ENCODE data around the gene LDB2.
"Not testable (repeated sequence)": the region's sequence is repeated elsewhere in the genome, so short reads cannot be mapped to it uniquely, and the experiment has no call there.

The LDB2 gene

DNA sequence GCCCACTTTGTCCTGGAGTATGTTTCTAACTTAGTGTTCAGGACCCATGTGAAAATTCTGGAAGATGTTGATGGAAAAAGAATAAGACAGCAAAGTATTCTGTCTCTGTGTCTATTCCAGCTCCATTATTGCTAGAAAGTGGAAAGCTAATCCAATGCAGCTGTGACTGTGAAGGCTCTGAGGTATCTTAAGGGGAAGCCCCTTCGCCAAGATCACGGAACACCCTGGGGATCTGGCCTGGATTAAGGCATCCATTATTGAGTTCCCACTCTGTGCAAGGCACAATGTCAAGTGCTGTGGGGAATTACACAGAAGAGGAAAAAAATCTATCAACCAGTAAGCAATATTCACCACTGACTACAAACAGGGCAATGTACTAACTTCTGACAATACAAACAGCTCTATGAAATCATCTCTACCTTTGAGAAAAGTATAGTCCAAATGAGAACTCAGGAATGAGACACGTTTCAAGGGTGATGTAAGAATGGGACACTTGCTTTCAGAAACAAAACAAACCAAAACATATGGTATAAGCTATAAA is 222.1 kb downstream of the LDB2 start:
- DNase-seq = no peak

DNA sequence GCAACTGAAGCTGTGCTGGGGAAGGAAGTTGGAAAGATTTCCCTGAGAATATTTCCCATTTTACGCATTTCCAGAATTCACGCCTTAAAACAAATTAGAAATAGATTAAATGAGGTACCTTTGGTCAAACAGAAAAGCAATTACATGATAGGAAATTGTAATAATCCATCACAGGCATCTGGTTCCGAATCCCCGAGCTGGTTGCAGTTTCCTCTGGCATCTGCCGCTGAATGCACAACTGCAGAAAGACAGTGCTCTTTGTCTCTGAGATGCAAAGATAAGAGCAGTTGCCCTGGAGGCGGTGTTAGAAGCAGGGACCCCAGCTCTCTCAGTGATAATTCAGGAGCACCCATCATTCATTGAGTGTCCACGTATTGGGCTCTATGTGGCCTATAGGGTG is 224.4 kb downstream of the LDB2 start:
- no peak for DNase-seq

DNA sequence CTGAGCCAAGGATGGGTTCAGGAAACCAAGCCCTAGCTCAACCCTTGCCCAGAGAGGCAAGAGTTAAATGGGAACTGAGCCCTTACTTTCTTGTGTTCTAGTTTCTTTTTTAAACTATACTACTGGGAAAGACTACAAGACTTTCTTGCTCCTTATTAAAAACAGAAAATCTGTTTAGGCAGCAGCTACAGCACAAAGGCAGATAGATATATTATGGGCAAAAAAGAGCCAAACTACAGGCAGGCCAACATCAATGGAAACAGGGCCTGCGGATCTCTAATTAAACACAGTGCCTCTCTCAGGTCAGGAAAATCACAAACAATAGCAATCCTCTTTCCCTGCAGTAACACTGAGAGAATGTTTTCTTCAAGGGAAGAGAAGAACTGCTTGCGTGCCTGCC is 226.0 kb downstream of the LDB2 start:
- DNase-seq = no peak

DNA sequence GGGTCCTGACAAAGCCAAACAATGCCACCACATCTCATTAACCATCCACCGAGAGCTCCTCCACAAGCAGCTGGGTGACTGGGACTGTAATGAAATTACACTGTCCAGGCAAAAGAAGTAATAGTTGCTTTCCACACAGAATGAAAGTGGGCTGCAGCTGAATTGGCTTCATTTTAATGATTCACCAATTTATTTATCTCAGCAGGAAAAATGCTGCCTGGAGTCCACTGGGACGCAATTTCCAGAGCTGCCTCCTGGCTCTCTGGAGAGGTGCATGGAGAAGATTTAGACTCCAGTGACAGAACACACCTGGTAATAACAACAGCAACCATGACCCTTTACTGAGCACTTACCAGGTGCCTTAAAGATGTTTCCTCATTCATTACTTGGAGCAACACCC is 226.7 kb downstream of the LDB2 start:
- DNase-seq = no peak

DNA sequence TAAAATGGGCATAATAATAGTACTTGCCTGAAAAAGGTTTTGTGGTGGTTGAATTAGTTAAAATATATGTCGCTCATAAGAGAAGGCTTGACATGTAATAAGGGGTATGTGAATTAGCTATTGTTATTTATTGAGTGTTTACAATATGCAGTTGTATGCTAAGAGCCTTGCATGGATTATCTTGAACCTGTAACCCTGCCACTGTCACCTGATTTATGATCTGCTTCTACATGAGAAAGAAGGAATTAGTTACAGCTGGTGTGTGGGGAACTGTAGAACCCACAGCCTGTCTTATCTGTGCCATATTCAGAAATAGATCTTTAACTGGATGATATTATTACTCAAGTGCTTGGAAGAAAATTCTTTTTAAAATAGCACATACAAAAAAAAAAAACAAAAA is 227.7 kb downstream of the LDB2 start:
- DNase-seq = no peak

DNA sequence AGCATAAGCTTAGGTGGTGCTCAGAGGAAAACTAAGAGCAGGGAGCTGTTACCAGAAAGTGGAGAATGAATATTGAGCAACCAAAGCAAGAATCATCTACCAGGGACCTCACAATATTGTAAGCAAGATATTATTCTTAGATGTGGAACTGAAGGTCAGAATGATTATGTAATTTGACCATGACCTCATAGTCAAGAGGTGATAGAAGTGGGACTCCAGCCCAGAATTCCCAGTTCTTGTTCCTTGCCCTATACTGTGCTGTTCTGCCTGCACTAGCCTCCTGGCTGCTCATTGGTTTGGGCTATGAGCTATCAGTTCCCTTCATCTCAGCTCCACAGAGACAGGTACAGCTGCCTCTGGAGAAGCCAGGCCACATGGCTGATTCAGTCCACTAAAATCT is 229.4 kb downstream of the LDB2 start:
- no peak for DNase-seq

DNA sequence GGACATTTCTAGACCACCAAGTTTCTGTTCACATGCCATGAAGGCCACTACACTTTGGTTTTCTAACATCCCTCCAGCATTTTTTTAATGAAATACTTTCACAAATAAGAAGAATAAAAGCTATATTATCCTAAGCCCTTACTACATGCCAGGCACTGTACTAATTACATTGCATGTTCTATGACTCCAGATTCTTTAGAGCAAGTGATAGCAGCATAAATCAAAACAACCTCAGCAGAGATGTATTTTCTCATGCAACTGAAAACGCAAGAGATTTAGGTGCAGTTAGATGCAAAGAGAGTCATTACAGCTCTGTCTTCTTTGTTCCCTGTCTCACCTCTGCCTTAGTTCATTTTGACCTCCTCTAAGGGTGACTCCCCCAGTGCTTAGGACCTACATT is 230.0 kb downstream of the LDB2 start:
- DNase-seq = no peak

DNA sequence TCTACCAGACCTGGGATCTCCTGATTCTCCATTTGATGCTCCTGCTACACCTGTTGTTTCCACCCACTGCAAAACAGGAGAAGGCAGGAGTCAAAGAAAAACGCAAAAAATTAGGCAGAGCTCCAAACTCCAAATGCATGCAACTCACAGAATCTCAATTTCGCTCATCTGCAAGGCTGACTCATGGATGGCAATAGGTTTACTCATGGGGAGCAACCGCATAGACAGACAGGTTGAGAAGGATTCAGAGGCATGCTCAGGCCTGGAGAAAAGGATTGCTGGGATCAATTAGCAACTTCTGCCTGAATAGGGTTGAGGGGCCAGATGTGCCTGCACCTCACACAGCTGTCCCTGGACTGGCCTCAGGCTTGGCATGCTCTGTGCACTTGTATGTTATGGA is 231.0 kb downstream of the LDB2 start:
- no peak for DNase-seq

DNA sequence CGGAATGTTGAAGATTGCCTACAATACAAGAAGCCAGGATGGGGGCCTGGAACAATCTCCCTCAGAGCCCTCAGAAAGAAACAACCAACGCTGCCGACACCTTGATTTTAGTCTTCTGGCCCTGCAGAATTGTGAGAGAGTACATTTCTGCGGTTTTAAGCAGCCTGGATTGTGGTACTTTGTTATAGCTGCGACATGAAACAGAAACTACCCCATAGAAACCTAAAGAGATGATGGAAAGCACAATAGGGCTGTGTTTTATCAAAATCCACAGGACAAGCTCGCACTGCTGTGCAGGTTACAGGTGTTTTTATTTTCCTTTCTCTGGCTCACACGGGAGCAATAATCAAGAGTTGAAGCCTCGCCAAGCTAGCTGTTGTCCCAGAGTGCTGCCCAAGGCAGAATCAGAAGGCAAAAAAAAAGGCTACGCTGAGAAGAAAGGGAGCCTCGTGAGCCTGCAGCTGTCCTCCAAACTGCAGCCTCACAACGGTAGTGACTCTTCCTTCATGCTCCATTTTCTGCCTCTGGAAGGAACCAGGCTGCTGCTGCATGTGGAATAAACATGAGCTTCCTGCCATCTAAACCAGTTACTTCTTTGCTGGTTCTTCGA is 232.4 kb downstream of the LDB2 start:
- no peak for DNase-seq

DNA sequence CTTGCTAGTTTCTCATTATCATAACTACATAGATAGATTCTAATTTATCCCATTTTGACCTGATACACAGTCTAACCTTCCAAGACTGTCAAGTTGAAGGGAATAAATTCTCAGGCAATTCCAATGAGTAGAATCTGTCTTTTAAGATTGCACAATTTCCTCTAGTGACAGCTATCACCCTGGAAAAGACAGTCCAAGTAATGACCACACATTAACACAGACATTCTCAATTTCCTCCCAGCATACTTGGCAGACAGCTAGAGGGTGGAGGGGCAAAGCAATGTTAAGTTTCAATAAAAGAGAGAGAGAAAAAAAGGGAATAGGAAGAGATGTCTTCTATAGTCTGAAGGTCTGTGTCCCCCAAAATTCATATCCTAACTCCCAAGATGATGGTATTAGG is 234.7 kb downstream of the LDB2 start:
- no peak for DNase-seq

DNA sequence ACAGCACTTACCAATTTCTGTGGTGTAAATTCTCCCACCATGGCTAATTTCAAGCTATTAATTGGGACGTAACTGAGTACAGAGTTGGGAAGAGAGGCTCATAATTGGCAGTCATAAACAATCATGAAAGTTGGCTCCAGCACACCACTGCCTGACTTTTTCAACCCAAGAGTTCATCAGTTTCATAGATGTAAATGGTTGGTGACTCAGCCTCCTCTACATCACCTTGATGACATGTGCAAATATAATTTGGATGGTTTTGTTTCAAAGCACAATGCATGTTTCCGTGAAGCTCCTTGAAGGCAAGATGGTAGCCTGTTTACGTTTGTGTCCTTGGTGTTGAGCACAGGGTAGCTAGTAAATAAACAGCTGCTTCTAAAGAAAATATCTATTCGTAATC is 235.1 kb downstream of the LDB2 start:
- DNase-seq = no peak

DNA sequence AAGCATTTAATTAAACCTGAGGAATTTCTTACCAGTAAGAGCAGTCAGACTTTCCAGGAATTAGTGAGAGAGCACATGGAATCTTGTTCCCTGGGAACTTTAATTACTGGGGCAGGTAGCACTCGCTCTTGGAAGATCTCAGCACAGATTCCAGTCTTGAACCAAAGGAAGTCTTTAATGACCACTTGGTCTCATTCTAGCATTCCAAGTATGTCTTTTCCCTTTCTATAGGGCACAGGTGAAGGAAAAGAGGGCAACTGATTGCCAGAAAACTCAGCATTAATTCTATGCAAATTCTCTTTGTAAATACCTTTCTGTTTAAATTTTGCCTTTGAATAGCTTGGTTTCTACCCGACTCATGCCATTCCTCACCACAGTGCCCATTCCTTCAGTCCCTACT is 236.6 kb downstream of the LDB2 start:
- no peak for DNase-seq

DNA sequence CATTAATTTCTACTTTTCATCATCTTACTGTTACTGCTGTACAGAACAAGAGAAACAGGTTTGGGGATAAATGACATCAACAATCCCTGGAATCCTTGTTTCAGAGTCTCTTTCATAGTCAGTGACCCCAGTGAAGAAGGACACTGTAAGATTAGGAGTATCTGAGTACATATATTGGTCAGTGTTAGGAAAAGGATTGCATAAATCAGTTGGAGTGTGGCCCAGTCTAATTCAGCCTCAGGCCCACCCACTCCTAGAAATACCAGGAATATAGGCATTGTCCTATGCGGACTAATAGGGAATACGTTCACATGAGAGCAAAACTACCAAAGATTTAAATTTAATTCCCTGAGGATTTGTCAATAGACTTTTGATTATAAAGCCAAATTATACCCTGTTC is 237.8 kb downstream of the LDB2 start:
- DNase-seq = no peak

DNA sequence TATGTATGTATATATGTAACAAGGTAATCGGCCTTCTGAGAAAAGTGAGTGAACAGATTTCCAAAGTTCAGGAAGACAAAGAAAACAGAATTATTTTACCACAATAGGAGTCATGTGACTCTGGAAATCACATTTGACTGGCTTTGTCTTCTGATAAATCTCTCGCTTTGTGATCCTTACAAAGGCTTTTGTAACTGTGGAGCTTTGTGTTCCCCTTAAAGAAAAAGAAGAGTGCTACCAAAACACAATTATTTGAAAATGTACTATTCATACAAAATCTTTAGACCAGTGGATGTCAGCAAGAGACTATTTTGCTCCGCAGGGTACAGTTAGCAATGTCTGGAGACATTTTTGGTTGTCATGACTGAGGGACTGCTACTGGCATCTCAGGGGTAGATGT is 238.8 kb downstream of the LDB2 start:
- no peak for DNase-seq

DNA sequence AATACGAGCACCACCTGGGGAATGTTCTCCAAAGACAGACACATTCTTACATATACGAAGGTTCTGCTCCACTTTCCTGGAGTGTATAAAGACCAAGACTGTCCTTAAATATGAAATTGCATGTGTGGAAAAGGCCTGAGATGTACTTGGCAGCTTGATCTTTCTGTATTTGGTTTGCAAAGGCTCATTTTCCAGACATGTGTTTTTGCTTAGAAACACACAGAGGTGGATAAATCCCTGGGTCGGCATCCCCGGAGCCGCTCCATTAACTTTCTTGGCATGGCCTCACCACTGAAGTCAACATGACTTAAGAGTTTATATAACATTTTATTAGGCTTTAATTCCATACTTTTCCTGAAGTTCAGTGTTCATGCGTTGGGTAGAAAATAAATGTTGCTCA is 239.4 kb downstream of the LDB2 start:
- DNase-seq = no peak

DNA sequence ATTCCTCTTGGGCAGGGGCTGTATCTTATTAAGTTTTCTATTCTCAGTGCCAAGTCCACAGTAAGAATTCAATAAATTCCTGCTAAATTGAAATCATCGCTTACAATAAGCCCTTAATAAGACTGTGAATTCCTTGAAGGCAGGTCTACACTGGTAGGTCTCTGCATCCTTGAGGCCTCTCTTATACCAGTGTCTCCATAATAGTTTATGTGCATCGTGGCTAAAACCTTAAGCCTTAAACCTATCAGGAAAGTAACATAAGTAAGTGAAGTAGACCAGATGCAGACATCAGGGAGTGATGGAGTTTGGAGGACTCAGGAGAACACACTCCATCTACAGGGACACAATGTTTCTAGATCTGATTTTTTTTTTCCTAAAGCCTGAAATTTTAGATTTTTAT is 240.3 kb downstream of the LDB2 start:
- no peak for DNase-seq

DNA sequence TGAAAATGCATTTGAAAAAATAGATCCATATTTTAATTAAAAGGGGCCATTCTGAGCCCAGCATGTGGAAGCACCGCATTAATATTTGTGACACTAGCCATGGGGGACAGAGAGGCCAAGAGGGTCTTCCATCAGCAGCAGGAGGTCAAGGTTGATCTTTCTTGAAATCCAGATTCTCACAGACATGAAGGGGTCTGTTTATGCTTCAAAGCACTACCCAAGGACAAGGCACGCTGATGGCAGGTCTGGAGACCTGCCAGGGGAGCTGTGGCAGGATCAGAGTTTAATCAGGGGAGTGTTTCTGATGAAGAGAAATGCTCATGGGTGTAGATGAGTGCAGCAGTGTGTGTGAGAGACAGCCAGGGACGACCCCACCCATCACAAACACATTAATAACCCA is 243.3 kb downstream of the LDB2 start:
- DNase-seq = no peak

DNA sequence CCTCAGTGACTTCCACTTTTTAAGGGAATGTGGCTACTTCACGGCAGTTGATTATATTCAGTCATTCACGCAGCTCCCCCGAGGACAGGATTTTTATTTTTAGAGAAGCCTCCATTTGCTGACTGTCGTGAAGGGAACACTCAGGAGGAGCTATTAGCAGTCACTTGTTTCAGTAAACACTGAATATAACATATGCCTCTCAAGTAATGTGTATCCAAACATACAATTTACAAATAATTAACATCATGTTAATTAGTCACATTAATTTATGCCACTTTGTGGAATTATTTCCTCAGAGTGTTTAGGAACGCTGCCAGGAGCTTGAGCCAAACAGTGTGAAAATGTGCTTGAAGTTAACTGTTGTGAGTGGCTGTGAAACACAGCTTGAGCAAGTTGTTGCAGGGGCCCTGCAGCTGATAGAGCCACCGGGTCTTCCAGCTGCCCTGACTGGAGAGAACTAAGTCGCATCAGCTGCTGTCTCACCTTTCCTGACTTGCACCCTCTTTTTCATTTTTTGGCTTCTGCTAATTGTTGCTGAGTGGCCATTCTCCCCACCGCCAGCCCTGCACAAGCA is 245.6 kb downstream of the LDB2 start:
- no peak for DNase-seq

DNA sequence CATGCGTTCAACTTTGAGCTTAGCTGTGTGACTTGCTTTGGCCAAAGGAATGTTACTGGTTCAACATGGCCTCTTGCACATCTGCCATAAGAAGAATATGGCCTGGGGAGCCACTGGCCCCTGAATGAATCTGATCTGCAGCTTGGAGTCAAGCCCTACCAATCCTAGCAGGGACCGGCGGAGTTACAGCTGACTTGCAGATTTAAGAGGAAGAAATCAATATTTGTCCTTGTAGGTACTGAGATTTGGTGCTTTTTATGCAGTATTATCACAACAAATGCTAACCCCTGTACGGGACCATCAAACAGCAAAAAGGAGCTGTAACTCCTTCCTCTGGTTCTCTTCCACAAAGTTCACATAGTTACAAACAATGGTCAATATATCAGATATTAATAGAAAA is 252.0 kb downstream of the LDB2 start:
- DNase-seq = no peak

DNA sequence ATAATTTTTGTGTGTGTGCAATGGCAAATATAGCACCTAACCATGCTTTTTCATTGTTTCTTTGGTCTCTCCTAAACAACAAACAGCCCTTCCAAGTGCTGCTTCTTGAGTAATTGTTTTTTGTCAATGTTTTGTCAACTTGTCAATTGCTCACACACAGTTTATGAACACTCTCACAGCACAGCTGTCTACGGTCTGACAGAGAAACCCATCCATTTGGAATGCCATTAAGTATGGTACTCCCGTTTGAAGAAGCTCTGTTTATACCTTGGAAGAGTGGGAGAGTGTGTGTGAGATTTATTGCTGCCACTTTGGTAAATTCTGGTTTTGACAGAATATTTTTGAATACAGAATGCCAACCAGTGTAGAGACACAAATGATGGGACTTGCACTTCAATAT is 254.6 kb downstream of the LDB2 start:
- DNase-seq = no peak

DNA sequence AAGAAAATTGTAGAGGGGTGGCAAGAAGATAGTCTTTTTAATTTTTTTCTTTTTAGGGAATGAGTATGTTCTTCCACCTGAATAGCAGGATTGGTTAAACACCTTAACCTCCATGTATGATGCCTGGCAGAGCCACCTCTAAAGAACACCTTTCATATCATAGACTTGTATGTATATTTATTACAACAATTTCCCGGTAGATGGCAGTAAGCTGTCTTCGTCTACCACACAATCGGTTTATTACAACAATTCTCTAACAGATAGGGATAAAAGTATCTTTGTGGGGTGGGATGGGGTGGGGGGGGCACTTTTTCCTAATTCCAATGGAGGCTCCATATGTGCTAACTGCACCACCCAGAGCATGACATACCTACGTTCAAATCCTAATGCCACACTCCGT is 255.5 kb downstream of the LDB2 start:
- DNase-seq = no peak

DNA sequence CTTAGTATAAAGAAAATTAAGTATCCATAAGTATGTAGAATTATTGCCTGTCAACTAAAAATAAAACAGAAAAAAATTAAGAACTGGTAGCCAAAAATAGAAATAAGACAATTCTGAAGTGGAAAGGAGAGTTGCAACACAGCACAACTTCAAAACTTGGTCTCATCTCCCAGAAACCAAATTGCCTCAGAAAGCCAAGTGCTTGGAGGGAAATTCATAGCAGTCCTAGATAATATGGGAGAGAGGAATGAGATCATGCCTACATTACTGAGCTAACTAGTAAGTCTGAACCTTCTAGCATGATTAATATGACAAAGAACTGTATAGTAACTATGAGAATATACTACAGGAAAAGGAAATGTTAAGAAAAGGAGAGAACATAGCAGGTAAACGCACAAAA is 256.5 kb downstream of the LDB2 start:
- DNase-seq = no peak

DNA sequence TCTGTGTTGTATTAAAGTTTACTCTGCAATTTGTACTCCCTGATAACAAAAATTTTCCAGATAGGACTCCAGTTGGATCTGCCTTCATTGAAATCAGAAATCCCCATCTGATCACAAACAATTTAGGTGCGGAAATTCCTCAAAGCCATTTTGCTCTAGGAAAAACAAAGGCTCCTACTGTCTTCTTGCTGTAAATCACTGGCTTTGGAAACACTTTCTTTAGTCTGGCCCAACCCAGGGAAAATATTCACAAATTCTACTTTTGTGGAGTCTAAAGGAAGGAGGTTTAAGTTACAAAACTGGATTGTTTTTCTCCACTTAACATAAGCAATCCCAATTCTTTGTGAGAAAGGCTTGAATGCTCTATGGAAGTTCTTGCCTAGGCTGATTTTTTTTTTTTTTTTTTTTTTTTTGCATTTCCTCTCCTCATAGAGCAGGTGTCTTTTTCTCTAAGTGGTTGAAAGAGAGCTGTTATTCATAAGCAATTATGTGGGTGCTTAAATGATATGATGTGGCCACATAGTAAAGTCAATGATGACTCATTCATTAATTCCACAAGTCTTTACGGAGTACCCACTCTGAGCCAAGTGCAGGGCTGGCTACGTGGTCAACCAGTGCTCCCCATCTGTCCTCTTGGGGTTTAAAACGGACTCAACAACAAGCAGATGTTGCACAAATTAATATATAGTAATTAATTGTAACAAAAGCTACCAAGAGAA is 261.4 kb downstream of the LDB2 start:
- DNase-seq = no peak

DNA sequence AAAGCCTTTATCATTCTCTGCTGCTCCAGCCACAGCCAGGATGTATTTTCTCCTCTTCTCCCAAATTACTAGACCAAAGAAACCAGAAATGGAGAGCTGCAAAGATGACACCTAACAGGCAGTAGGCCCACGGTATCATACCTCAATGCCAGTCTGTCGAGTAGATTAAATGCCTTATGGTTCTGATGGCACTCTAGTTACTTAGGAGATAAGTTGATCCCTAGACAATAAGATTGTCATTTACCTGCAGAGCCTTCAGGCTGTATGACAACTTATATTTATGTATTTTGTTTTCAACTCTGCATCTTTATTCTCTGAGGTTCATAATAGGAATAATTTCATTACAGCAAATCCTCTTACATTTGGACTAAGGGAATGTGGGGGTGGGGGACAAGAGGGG is 262.1 kb downstream of the LDB2 start:
- DNase-seq = no peak

DNA sequence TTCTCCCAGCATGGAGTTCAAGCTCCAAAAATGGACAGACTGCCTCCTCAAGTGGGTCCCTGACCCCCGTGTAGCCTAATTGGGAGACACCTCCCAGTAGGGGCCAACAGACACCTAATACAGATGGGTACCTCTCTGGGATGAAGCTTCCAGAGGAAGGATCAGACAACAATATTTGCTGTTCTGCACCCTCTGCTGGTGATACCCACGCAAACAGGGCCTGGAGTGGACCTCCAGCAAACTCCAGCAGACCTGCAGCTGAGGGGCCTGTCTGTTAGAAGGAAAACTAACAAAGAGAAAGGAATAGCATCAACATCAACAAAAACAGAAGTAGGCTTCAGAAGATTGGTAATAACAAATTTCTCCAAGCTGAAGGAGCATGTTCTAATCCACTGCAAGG is 269.2 kb downstream of the LDB2 start:
- DNase-seq = not testable (repeated sequence)
